ENCODE measurements around the gene ENTPD2. TPM values are rescaled to one million over a fixed set of nuclear protein-coding genes. Genes with fewer than 3 reads are reported as not detected.

ENTPD2 gene
- total and polyA plus RNA-seq, 2 donors (not counting 3 experiments of a cell fraction or from before 2014, with no cell fraction given) = not detected

DNA sequence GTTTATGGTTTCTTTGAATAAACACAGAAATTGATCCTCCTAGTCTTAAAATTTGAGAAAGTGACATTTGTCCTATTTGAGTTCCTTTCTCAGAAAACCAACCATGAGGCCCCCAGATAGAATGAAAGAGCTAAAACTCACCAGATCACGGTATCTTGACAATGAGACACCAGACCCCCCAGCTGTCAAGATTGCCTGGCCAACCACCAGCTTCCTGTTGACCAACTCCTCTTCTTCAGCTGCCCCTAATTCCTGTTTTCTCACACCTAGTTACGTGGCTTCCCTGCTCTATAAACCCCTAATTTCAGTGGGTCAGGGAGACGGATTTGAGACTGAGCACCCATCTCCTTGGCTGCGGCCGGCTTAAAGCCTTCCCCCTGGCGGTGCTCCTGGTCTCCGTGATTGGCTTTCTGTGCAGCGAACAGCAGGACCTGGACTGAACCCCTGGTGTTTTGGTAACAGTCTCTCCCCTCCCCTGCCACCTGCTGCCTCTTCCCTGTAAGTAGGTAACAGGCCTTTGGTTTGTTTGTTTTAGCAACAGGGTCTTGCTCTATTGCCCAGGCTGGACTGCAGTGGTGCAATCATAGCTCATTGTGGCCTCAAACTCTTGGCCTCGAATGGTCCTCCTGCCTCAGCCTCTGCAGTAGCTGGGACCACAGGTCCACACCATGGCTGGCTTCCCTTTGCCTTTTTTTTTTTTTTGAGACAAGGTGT, 4.8 kb upstream of the ENTPD2 start:
- Histone ChIP-seq H3K9ac (replicated peaks; ENCODE audit: extremely low read depth, insufficient read depth, low read length) (no peak overlapping the region), H2AFZ (ENCODE audit: low read depth, low read length) (no peak overlapping the region), H3K27ac (ENCODE audit: insufficient read depth, low read depth, low read length) (no peak overlapping the region), H3K9me3 (replicated peaks; ENCODE audit: control insufficient read depth, insufficient read depth, low read length) (no peaks in the 10 kb centered on the region), H3K4me2 (ENCODE audit: insufficient read depth, low read length) (no peak overlapping the region), H3K36me3 (ENCODE audit: control insufficient read depth in 2 of 2, extremely low read depth in 1 of 2, insufficient read depth in 2 of 2, low read length in 2 of 2) (no peaks in the 10 kb centered on the region), H3K4me3 (replicated peaks in 1 of 3; ENCODE audit: insufficient read depth in 1 of 3, low read depth in 1 of 3, low read length in 3 of 3) (no peak overlapping the region), H3K27me3 (ENCODE audit: control insufficient read depth in 2 of 2, insufficient read depth in 2 of 2, low read length in 2 of 2) (peaks cover 0 to 6% of the 10 kb centered on the region in 2 experiments), H3K9me1 (replicated peaks; ENCODE audit: control insufficient read depth, extremely low read depth, insufficient read depth, low read length) (no peaks in the 10 kb centered on the region), H3K79me2 (ENCODE audit: control insufficient read depth, insufficient read depth, low read length) (no peaks in the 10 kb centered on the region), H4K20me1 (replicated peaks; ENCODE audit: control insufficient read depth, extremely low read depth, insufficient read depth, low read length) (no peaks in the 10 kb centered on the region), H3K4me1 (ENCODE audit: control insufficient read depth, extremely low read depth, insufficient read depth, low read length) (no peaks in the 10 kb centered on the region)
- ChIA-PET CTCF (interaction anchor here (0.9 to 7.4 kb wide), 5 partner anchors 9 to 178 kb away, joined by 3 to 50 read pairs (median 7); partner anchors contain the start of gene NPDC1), POLR2A (interaction anchor here (0.6 to 0.7 kb wide), 2 partner anchors 153 to 404 kb away, joined by 3 to 9 read pairs; no protein-coding TSS in a partner anchor)
- dilution Hi-C loops (cut with MboI; ENCODE audit: extremely low pct_ligation_motif_present, low sequenced_read_pairs) (no loop called here), intact Hi-C loops (cut with micrococcal nuclease) (no loop called here)
- TF ChIP-seq CTCF (IDR thresholded peaks at IDR 0.05; ENCODE audit: extremely low read depth in 1 of 2, insufficient read depth in 1 of 2, low read depth in 1 of 2, low read length in 2 of 2) (no peak), POLR2A (IDR thresholded peaks at IDR 0.05; ENCODE audit: low read depth, low read length) (no peak)
- no peak for DNase-seq (ENCODE audit: low read depth, low spot score)
- no TSS peak for BruUV-seq (replicated peaks)
- no peak for FAIRE-seq

DNA sequence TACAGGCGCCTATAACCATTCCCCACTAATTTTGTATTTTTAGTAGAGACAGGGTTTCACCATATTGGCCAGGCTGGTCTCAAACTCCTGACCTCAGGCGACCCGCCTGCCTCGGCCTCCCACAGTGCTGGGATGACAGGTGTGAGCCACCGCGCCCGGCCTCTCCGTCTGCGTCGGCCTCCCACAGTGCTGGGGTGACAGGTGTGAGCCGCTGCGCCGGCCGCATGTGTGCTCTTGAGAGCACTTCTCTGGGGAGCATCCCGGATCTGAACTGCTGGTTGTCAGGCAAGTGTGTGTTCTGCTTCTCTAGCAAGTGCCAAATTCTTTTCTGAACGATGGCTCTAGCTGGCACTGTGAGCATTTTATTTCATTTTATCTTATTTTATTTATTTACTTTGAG, 3.7 kb upstream of the ENTPD2 start:
- CTCF ChIA-PET = interaction anchor here (2.3 to 7.4 kb wide), 2 partner anchors 8 to 11 kb away, joined by 12 to 50 read pairs; partner anchors contain the start of gene NPDC1
- H3K4me3 ChIP-seq (replicated peaks in 1 of 3; ENCODE audit: insufficient read depth in 1 of 3, low read depth in 1 of 3, low read length in 3 of 3) = no peak overlapping the region
- H2AFZ ChIP-seq (ENCODE audit: low read depth, low read length) = no peak overlapping the region
- H3K9me1 ChIP-seq (replicated peaks; ENCODE audit: control insufficient read depth, extremely low read depth, insufficient read depth, low read length) = no peaks in the 10 kb centered on the region
- dilution Hi-C loops (cut with MboI; ENCODE audit: extremely low pct_ligation_motif_present, low sequenced_read_pairs) = no loop called here
- no peaks in the 10 kb centered on the region for H4K20me1 ChIP-seq (replicated peaks; ENCODE audit: control insufficient read depth, extremely low read depth, insufficient read depth, low read length)
- POLR2A ChIA-PET = no interaction called here
- H3K9ac ChIP-seq (replicated peaks; ENCODE audit: extremely low read depth, insufficient read depth, low read length) = no peak overlapping the region
- DNase-seq (ENCODE audit: low read depth, low spot score) (no peak), FAIRE-seq (no peak)
- intact Hi-C loops (cut with micrococcal nuclease) = no loop called here
- H3K4me1 ChIP-seq (ENCODE audit: control insufficient read depth, extremely low read depth, insufficient read depth, low read length) = no peaks in the 10 kb centered on the region
- no peaks in the 10 kb centered on the region for H3K9me3 ChIP-seq (replicated peaks; ENCODE audit: control insufficient read depth, insufficient read depth, low read length)
- H3K4me2 ChIP-seq (ENCODE audit: insufficient read depth, low read length) = no peak overlapping the region
- BruUV-seq (replicated peaks) = no TSS peak
- H3K79me2 ChIP-seq (ENCODE audit: control insufficient read depth, insufficient read depth, low read length) = no peaks in the 10 kb centered on the region
- no peak overlapping the region for H3K27ac ChIP-seq (ENCODE audit: insufficient read depth, low read depth, low read length)
- peaks cover 7 to 17% of the 10 kb centered on the region in 2 experiments for H3K27me3 ChIP-seq (ENCODE audit: control insufficient read depth in 2 of 2, insufficient read depth in 2 of 2, low read length in 2 of 2)
- no peak for TF ChIP-seq MAX (IDR thresholded peaks at IDR 0.05; ENCODE audit: insufficient read depth, insufficient read length)
- no peaks in the 10 kb centered on the region for H3K36me3 ChIP-seq (ENCODE audit: control insufficient read depth in 2 of 2, extremely low read depth in 1 of 2, insufficient read depth in 2 of 2, low read length in 2 of 2)
